Stimulated activated CD8-positive, alpha-beta memory T cell treated with anti-CD3 and anti-CD28 coated beads, Interleukin-12 subunit alpha, Interleukin-12 subunit beta, amount 100 ng/mL, for 4 hours (primary cell): ENCODE data around the gene BBX.
"Not testable (repeated sequence)": the region's sequence is repeated elsewhere in the genome, so short reads cannot be mapped to it uniquely, and the experiment has no call there.

Experiments
- DNase-seq: peaks from one replicate; pipeline ENCODE4 v3.0.0-alpha.2; 2020; ENCODE audit warnings: low read depth

BBX gene

DNA sequence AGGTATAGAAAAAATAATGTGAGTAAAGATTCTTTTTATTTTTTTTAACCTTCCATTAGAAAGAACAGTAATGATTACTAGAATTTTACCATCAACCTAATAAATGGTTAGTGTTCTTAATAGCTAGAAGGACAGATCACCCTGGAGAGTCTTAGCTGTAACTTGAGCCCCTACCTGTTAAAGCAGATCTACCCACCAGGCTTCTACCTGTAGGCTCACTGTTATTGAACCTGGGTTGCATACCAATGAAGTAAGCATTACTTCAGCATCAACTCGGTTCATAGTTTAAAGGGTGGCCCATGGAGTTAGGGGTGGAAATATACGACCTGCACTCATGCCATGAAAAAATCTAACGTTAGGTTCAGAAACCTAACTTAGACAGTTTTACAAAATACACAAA, 280.4 kb downstream of the BBX start:
- no peak for DNase-seq

DNA sequence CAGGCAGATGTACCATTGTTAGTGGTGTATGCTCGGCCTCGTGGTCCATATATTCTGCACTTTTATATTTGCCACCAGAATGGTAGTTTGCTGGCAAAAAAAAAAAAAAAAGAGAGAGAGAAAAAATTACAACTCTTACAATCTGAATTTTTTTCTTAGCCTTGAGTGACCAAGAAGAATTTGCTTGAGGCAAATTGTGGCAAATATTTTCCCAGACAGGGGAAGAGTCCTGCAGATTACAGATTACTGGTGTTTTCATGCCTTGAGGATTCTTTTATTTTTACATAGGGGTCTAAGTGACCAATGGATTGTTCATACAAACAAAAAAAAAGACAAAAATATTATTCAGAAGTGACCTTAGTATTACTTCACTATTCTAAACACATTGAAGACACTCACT, 283.3 kb downstream of the BBX start:
- DNase-seq: no peak

DNA sequence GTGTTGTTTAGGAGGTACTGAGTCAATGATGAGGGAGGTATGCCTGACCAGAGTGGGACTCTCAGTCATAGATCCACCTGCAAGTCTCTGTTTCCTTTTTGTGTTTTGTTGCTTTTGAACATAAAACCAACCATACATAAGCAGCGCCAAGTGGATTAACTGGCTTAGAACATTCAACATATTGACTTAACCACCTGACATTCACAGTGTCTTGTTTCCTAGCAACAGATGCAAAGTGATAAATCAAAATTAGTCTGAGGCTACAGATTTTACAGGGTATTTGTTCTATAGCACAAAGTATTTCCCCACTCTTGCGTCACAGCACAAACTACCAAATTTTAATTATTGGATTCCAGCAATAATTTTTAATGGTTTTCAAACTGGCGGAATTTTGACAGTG, 283.8 kb downstream of the BBX start:
- DNase-seq: no peak

DNA sequence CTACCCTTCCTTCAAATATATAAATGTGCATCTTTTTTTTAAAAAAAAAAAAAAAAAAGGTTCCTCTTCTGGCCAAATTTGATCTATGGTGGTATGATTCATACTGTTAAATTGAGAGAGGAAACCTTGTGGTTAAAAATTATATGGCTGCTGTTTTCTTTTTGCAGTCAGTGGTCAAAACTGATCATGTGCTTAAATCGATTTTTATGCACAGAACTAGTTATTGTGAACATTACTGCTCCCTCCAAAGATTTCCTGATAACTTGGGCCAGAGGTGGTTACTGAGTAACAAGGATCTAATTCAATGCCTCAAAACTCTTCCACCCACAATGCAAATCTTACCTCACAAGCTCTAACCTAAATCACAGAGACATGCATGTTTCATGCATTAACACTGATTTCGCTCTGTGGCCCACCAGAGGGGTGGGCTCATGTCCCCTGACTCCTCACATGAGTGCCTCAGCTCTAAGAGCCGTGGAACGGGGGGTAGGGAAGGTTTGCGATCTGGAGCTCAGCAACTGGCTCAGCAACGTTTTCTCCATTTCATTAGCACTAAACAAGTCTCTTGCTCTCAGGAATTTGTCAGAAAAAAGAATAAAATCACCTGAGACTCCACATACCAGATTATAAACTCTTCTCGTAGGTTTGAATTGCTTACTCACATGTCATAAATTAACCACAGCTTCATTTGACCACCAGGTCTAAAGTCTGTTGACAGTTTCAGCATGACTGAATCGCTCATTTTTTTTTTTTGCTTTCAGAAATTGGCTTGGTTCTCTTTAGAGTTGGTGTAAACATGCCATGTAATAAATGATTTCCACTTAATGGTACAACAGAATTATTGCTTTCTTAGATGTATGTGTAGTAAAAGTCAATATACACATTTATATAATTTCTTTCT, 287.7 kb downstream of the BBX start:
- no peak for DNase-seq

DNA sequence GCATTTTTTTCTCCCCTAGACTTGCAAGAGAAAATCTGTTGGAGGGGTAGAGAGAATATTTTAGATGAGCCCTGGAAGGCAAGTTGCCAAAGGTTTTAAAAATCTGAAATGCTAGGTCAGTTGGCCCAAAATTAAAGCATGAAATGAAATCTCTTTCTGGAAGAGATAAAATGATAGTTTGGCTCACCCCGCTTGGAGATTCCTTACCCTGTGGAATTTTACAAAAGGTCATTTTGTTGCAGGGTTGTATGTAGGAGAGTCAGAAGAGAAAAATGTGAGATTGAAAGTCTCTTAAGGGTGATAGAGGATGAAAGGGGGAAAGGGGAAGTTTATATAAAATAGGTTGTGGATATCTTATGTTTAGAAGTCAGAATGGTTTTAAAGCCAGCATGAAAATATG, 290.3 kb downstream of the BBX start:
- no peak for DNase-seq

DNA sequence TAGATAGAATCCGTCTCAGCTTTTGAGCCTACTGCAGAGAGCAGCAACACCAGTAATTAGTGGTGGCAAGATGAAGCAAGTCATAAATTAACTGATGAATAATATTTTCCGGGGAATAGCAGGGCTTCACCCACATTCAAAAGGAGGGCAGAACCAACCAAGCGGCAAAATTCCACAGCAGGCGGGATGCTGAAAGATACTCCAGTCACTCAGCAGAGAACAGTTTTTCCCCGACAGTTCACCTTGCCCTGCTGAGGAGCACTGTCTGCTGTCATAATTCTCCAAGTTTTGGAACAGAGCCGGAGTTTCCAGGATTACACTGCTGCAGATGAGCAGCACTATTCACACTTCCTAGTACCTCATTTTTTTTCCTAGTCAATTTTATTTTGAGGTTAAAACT, 293.3 kb downstream of the BBX start:
- DNase-seq: no peak

DNA sequence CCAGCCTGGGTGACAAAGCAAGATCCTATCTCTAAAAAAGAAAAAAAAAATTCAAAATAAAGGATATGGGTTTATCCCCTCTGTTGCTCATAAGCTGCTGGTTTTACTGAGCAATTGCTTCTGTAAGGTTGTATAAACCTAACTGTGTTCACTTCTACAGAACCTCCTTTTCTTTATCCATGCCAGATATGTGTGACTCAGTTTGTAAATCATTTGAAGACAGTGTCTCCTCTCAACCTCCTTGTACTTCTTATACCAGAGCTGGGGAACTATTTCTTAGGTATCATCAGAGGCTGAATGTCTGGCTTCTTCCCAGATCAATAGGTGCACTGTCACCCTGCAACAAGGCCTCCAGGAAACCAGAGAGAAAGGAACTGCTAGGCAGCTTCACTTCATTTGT, 294.3 kb downstream of the BBX start:
- DNase-seq: no peak

DNA sequence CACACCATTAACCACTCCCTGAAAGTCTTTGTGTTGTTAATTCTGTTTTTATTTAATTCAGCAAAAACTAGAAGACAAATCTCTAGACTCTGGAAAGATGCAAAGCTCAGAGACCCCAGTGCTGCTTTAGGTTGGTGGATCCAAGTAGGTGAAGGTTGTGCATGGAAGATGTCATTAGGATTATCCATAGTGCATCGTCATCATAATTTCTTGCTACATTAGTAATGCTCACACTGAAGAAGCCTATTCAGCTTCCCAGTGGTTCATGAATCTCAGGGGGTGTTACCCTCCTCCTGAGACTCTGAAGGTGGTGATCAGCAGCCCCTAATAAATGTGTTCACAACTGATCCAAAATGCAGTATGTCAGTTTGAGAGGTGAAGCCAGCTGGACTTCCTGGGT, 295.3 kb downstream of the BBX start:
- DNase-seq: no peak

DNA sequence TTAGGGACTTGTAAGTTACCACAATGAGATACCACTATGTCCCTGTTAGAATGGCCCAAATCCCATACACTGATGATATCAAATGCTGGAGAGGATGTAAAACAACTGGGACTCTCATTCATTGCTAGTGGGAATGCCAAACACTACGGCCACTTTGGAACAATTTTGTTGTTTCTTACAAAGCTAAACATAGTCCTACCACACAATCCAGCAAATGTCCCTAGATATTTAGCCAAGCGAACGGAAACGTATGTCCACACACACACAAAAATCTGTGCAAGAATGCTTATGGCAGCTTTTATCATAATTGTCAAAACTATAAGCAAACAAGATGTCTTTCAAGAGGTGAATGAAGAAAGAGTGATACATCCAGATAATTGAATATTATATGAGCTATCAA, 296.9 kb downstream of the BBX start:
- no peak for DNase-seq

DNA sequence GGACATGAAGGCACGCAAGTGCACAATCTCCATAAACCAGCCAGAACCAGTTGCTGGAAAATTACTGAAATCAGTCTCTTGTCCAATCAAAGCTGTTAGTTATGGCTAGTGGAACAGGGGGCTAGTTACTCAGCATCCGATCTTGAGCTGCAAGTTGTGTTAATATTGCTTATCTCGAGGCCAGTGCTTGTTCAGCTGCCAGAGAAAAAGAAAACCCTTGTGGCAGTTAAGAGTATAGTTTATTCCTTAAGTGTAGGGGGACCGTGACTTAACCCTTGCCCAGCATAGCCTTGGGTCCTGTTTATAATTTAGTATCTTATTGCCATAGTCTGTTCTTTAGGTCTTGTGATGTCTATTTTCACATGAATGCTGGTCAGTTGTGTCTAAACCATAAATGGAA, 299.5 kb downstream of the BBX start:
- no peak for DNase-seq

DNA sequence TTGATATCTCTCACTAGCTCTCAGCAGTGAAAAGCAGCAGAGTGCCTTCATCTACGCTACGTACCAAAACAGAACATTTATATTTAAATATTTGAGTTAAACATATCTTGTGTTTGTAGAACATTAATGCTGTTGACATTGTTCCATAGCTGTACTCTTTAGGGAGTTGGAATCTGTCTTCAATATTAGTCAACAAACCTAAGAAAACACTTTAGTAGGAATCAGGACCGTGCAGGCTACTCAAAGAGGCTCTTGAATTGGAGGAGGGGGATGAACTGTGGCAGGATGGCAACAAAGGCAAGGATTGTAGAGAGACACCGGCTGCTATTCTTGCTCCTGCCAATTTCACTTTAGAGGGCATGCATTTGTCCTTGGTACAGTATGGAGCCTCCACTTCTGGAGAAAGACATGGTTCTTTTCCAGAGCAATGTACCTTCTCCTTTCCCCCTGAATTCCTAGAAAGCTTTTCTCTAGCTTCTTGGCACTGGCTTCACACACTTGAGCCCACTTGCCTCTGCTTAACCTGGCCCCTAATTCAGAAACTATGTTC, 302.1 kb downstream of the BBX start:
- DNase-seq: no peak

DNA sequence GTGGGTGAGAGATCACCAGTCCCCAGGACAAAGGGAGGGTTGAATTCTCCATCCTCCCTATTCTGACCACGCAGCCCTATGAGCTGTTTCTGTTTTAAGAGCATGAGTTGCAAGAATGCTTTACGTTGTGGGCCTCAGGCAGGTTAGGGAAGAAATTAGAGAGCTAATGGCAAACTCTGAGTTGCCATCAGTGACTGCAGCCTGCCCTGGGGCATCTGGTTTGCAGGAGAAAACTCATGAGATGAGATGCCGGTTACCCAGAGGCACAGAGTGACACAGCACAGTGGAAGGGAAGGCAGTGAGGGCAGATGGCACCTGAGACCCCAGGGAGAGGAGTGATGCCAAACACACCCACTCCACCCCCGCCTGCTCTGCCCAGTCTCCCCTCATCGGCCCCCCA, 302.8 kb downstream of the BBX start:
- no peak for DNase-seq

DNA sequence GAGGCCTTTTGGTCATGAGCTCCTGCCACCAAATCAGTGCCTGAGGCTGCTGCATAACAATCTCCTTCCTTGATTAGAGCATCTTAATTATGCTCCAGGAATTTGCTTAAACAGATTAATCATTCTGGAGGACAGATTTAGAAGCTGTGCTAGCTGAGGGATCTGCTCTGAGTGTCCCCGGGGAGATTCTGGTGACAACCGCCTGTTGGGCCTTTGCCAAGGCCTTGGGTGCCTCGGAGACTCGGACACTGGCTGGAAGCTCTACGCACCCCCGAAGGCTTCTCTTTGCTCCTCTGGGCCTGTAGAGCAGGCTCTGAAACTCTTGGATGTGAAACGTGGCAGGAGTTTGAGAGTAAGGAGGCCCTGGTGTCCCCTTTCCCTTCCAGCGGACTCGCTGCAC, 304.0 kb downstream of the BBX start:
- no peak for DNase-seq

DNA sequence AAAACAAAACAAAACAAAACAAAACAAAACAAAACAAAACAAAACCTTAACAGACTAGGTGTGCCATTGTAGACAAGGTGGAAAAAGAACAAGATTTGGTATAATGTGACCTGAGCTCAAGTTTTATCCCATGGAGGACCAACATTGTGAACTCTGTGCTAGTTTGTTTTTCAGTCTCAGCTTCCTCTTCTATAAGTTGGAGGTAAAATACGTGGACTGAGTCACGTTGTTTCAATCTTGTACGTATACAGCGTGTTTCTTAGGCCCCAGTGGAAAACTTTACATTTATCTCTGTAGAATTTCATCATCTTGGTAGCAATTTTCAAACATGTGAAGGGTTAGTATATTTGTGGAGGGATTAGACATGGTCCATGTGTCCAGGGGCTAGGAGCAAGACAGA, 306.4 kb downstream of the BBX start:
- DNase-seq: no peak

DNA sequence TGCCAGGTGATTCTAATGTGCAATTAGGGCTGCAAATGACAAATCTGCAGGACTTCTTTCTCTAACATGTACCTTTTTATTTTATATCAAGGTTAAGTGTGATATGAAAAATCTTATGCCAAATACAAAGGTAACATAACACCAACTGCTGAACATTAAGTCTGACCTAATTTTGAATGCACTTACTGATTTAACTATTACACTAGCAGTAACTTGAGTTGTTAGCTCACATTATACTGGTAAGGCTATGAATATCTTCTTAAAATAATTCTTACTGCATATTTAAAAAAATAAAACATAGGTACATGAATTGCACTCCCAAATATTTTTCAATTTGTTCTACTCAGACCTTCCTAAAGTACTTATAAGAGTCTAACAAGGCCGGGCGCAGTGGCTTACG, 308.8 kb downstream of the BBX start:
- no peak for DNase-seq

DNA sequence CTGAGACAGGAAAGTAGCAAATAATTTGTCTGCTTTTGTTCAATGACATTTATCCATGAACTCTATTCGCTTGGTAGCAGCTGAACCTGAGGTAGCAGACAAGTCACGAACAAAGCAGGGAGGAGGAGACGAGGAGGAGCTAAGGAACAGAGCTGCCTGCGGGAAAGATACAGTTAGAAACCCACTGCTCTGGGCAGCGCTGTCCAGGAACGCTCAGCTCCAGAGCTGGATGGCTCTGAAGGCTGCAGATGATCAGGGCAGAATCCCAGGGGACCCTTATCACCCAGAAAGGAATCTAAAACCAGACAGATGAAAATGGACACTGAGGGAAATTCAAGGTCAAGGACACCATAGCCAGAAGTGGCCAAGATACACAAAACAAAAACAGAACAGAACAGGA, 310.3 kb downstream of the BBX start:
- no peak for DNase-seq

DNA sequence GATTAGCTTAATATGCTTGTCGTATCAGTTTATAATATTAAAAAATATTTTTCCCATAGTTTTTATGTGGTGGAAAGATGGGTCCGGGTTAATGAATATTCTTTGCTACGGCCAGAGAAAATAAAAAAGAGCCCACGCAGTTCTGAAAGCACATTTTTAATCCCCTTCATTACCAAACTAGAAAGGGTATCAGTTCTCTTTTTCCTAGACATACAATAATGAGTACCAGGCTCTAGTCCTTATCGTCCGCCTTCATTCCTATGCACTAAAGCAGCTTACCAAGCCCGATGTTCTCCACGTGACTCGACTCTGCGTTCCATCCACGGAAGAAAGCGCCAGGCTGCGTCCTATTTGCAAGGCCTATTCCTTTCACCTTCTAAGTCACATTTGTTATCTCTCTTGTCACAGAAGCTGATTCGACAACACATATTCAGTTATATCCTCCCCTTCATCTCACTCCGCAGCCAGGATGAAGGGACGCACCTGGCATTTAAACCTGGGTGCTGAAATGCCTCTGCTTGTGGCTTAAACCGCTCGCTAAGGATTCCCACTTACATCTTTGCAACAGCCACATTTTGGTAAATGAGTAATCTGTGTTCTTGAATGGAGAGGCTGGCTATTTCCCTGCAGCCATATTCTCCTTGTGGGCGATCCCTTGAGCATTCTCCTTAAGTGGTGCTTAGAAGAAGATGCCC, 311.1 kb downstream of the BBX start:
- no peak for DNase-seq

DNA sequence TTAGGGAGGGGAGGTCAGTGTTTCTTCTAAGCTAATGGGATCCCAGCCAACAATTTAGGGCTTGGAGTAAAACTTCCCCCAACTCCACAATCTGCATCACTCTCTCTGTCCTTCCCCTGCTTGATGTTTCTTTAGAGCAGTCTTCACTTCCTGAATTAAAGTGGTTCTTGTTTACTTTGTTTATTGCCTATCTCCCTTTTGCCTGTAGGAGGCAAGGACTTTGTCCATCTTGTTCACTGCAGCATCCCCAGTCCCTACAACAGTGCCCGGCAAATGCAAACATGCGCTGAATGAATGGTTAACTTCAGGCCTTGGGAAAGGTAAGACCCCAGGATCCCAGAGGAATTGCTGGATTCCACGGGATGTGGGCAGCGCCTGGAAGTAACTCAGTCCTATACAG, 312.2 kb downstream of the BBX start:
- not testable (repeated sequence) for DNase-seq

DNA sequence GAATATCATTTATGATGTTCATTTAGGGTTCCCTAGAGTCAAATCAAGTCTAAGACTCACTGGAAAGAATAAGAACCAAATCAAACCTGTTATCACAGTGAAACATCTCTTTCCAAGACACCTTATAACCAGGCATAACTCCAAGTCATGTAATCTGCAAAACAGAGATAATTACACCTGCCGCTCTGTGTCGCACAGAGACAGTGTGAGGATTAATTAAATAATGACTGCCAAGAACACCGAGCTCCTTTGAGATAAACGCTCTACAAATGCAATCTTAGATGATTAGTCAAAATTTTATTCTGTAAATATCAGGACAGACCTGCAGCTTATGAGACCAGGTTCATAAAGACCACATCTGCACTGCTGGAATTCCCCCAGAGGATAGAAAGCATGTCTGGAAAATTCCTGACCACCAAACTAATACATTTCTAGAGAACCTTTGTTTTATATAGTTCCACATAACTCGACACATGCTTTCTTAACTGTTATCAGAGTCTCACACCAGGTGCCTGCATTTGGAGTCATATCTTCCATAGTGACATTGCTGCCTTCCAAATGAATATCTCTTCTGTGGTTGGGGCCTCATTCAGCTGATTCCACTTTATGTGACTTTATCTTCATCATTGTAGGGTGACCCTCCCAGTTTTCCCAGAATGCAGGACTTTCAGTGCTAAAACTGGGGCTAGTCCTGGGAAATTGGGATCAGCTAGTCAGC, 315.3 kb downstream of the BBX start:
- DNase-seq: no peak

DNA sequence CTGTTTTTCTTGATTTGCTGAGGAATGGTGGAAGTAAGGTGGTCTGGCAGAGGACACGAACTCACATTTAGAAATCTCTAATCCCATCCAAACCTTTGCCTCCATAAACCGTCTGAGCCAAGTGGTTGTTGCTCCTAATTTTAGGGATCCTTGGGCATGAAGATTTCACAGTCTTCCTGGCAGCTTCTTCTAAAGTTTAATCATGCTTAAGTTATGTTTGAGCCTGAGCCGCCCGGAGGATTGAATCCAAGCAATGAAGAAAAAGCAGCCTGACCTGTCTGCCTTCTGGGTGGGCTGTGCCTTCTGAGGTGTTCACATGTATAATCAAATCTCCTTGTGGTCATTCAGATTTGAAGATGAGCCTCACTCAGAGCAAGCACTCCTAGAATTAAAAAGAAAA, 319.1 kb downstream of the BBX start:
- DNase-seq: no peak

DNA sequence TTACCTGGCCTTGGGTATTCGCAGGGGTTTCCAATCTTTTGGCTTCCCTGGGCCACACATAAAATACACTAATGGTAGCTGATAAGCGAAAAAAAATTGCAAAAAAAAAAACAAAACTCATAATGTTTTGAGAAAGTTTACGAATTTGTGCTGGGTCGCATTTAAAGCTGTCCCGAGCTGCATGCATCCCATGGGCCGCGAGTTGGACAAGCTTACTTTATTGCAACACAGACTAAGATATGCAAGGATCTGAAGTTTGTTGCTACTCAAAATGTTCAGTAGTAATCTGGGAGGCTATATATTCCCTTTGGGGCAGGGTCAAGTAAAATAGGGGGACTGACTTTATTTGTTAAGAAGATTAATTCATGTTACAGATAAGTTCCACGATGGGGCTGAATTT, 320.2 kb downstream of the BBX start:
- no peak for DNase-seq

DNA sequence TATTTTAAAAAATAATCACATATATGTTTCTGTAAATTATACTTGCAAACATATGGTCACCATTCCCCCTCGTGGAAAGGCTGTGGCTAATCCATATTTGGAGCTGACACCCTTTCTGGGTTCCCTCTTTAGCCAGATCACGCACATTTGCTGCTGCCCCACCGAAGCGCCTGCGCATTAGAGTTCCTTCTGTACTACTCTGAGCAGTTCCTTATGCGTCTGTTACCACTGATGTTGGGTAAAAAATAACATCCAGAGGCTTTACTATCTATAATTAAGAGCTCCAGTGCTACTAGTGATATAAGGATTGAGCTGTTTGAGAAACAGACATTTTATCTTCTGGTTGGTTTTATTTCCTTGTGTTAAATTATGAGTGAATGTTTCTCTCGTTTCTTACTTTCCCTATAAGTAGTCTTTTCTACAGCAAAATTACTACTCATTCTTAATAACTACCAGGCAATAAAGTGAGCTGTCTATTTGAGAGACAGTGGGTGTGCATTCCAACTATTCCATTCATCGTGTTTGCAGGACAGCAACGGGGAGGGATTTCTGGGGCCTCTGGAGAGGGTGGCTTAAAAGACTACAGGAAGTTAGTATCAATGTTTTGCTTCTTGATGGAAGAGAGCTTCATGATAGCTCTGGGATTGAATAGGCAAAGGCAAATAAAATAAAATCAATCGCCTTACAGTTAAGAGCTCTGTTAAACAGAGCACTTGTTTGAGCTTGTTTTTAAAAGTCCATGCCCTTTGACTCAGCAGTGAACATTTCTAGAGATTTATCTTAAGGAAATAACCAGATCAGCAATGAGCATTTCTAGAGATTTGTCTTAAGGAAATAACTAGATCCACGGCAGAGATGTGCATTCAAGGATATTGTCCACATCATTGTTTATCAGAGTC, 322.9 kb downstream of the BBX start:
- DNase-seq: no peak
